K562 (cell line): Measurements from ENCODE around the gene REEP6.

Source experiments
- CHD1 ChIP-seq: fragments of 200-600 bp; sonication (generic); IDR thresholded peaks from one replicate; pipeline ENCODE4 v1.6.1; 2012; ENCODE audit warnings: mild to moderate bottlenecking, moderate library complexity, low read length, inconsistent platforms
- CTCF ChIP-seq, 3 experiments: IDR thresholded peaks in 2 of 3; conservative IDR thresholded peaks in 1 of 3; 2 replicates each; pipeline ENCODE4 v1.5.1; 2011 to 2012; ENCODE audit warnings: low read length in 3 of 3, mild to moderate bottlenecking in 3 of 3, control low read depth in 2 of 3, improper control_type of control experiment in 1 of 3, inconsistent platforms in 1 of 3, low read depth in 1 of 3, mixed read lengths in 1 of 3, moderate library complexity in 1 of 3; ENCODE audit not compliant: insufficient read depth in 2 of 3
- EHMT2 ChIP-seq: fragments of 450-650 bp; IDR thresholded peaks from 2 replicates; pipeline ENCODE4 v1.6.1; 2018; ENCODE audit warnings: antibody characterized with exemption
- GABPB1 ChIP-seq: sonication (generic); formaldehyde crosslinking; IDR thresholded peaks from 2 replicates; pipeline ENCODE4 v1.8.0; 2022; ENCODE audit warnings: mild to moderate bottlenecking, missing genetic modification reagents
- IRF2 ChIP-seq: sonication (generic); formaldehyde crosslinking; IDR thresholded peaks from 2 replicates; pipeline ENCODE4 v1.8.1; 2022; ENCODE audit warnings: mild to moderate bottlenecking, missing genetic modification reagents
- MYC ChIP-seq, 2 experiments: fragments of 250-450 bp in 1 of 2; sonication (Bioruptor Pico) in 1 of 2; IDR thresholded peaks; 2 replicates each; pipeline versions ENCODE4 v1.5.1 to v1.6.1; 2012 to 2021; ENCODE audit warnings: low read depth in 2 of 2, borderline replicate concordance in 1 of 2, improper control_type of control experiment in 1 of 2, low read length in 1 of 2, mild to moderate bottlenecking in 1 of 2, moderate library complexity in 1 of 2
- PATZ1 ChIP-seq: fragments of 250-450 bp; sonication (Bioruptor Pico); IDR thresholded peaks from 2 replicates; pipeline ENCODE4 v1.5.0; 2020; ENCODE audit warnings: mild to moderate bottlenecking, borderline replicate concordance
- POLR2A ChIP-seq: fragments of 450-650 bp; conservative IDR thresholded peaks from 2 replicates; pipeline ENCODE4 v1.6.1; 2016
- STAT5A ChIP-seq: IDR thresholded peaks from 2 replicates; pipeline ENCODE4 v1.6.1; 2012; ENCODE audit warnings: low read length, inconsistent platforms, borderline replicate concordance
- TEAD1 ChIP-seq, 2 experiments: fragments of 450-650 bp in 1 of 2; sonication (generic) in 1 of 2; formaldehyde crosslinking; IDR thresholded peaks; 2 replicates each; pipeline versions ENCODE4 v1.4.0 to v1.8.0; 2020 to 2022; ENCODE audit warnings: mild to moderate bottlenecking in 2 of 2, missing genetic modification reagents in 1 of 2
- THRA ChIP-seq: fragments of 450-650 bp; IDR thresholded peaks from 2 replicates; pipeline ENCODE4 v1.6.1; 2017; ENCODE audit warnings: mild to moderate bottlenecking, moderate library complexity
- ZFP1 ChIP-seq: fragments of 450-650 bp; formaldehyde crosslinking; IDR thresholded peaks from 2 replicates; pipeline ENCODE4 v1.4.0; 2020; ENCODE audit warnings: mild to moderate bottlenecking, mixed read lengths

GRCh38 chr19:1441677-1442438 lies 49.1 kb upstream of the REEP6 start:
- no peak for TF ChIP-seq TEAD1 (CRISPR knock-in tag; IDR thresholded peaks at IDR 0.05)
- no peak for TF ChIP-seq STAT5A
- peak; percentile 50; the same call in 1 of the 2 replicates for TF ChIP-seq POLR2A
- no peak for TF ChIP-seq CTCF (IDR thresholded peaks at IDR 0.05 in 2 of 3, conservative IDR thresholded peaks at IDR 0.05 in 1 of 3; ENCODE audit: insufficient read depth in 2 of 3, low read depth in 1 of 3, low read length in 3 of 3)
- TF ChIP-seq EHMT2: no peak
- no peak for TF ChIP-seq CHD1
- no peak for TF ChIP-seq IRF2 (CRISPR knock-in tag)
- no peak for TF ChIP-seq MYC (IDR thresholded peaks at IDR 0.05; ENCODE audit: low read depth, low read length)
- no peak for TF ChIP-seq MYC (CRISPR knock-in tag; IDR thresholded peaks at IDR 0.05; ENCODE audit: borderline replicate concordance, low read depth)
- no peak for TF ChIP-seq ZFP1 (CRISPR knock-in tag)
- no peak for TF ChIP-seq THRA
- TF ChIP-seq GABPB1: no peak; the same call in 1 of the 2 replicates
- TF ChIP-seq PATZ1 (CRISPR knock-in tag): no peak
